ENCODE data around the gene SUN1. TPM values are rescaled to one million over a fixed set of nuclear protein-coding genes. Genes with fewer than 3 reads are reported as not detected.
"Not testable (repeated sequence)": the region's sequence is repeated elsewhere in the genome, so short reads cannot be mapped to it uniquely, and the experiment has no call there.

SUN1 gene
- total RNA-seq, 3 donors from 2014 or later (not counting 1 experiment from before 2014, with no cell fraction given): 40.2 to 63.5 (median 48.0) TPM

DNA sequence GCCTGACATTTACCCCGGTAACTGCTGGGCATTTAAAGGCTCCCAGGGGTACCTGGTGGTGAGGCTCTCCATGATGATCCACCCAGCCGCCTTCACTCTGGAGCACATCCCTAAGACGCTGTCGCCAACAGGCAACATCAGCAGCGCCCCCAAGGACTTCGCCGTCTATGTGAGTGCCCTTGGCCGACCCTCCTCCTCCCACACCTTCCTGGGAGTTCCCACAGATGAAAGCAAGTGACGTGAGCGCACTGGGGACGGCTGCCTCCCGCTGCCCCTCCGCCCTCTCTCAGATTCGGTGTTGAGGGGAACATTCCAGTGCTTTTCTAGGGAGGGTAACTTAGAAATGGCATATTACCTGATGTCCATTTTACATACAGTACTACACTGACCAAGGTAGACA, 37.1 kb downstream of the SUN1 start:
- Mint-ChIP-seq H3K27me3 (ENCODE audit: low read depth in 2 of 2) (no peaks in the 10 kb centered on the region), H3K27ac (no peak overlapping the region), H3K9me3 (no peaks in the 10 kb centered on the region), H3K4me3 (no peak overlapping the region), H3K4me1 (peaks cover 8 to 10% of the 10 kb centered on the region in 2 donors), H3K36me3 (no peaks in the 10 kb centered on the region)
- intact Hi-C loops (cut with micrococcal nuclease): no loop called here
- ATAC-seq (no peak), DNase-seq (no peak)
- Histone ChIP-seq H3K27me3 (ENCODE audit: control insufficient read depth, insufficient read depth, low read length) (no peaks in the 10 kb centered on the region), H3K36me3 (ENCODE audit: control insufficient read depth, insufficient read depth, low read length) (peaks cover 24% of the 10 kb centered on the region), H3K4me3 (ENCODE audit: low read length) (no peak overlapping the region), H3K4me1 (ENCODE audit: control insufficient read depth, insufficient read depth, low read length) (peaks cover 3% of the 10 kb centered on the region), H3K27ac (ENCODE audit: low read length) (no peak overlapping the region), H3K9me3 (ENCODE audit: control insufficient read depth, insufficient read depth, low read length) (no peaks in the 10 kb centered on the region)
- TF ChIP-seq, protein P1, sequence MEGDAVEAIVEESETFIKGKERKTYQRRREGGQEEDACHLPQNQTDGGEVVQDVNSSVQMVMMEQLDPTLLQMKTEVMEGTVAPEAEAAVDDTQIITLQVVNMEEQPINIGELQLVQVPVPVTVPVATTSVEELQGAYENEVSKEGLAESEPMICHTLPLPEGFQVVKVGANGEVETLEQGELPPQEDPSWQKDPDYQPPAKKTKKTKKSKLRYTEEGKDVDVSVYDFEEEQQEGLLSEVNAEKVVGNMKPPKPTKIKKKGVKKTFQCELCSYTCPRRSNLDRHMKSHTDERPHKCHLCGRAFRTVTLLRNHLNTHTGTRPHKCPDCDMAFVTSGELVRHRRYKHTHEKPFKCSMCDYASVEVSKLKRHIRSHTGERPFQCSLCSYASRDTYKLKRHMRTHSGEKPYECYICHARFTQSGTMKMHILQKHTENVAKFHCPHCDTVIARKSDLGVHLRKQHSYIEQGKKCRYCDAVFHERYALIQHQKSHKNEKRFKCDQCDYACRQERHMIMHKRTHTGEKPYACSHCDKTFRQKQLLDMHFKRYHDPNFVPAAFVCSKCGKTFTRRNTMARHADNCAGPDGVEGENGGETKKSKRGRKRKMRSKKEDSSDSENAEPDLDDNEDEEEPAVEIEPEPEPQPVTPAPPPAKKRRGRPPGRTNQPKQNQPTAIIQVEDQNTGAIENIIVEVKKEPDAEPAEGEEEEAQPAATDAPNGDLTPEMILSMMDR (IDR thresholded peaks at IDR 0.05): no peak
- 93% methylated on average over 10 of the region's 14 CpGs for WGBS (ENCODE audit: insufficient coverage)

DNA sequence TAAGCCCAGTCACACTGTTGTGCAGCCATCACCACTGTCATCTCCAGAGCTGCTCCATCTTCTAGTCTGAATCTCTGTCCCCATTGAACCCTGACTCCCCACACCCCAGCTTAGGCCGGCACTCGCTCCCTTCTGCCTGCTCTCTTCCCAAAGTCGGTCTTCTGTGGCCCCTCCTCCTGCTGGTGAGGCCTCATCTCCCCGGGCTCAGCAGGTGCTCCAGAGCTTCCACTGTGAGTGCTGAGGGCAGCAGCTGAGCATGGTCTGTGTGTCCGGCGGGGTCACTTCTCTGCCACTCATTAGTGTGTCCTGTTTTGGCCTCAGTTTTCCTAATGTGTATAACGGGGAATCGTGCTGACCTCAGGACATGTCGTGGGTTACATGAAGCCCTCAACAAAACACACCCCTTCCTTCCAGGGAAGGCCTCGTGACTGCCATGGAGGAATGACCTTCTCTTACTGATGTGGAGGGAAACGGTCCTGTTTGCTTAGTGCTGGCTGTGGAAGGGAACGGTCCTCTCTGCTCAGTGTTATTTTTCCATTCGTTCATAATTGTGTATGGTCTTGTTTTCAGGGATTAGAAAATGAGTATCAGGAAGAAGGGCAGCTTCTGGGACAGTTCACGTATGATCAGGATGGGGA, 39.7 kb downstream of the SUN1 start:
- TF ChIP-seq, protein P1 (IDR thresholded peaks at IDR 0.05): no peak
- WGBS (ENCODE audit: insufficient coverage): 94% methylated on average over 13 of the region's 14 CpGs
- Histone ChIP-seq H3K4me1 (ENCODE audit: control insufficient read depth, insufficient read depth, low read length) (peaks cover 11% of the 10 kb centered on the region), H3K27ac (ENCODE audit: low read length) (no peak overlapping the region), H3K9me3 (ENCODE audit: control insufficient read depth, insufficient read depth, low read length) (no peaks in the 10 kb centered on the region), H3K27me3 (ENCODE audit: control insufficient read depth, insufficient read depth, low read length) (no peaks in the 10 kb centered on the region), H3K4me3 (ENCODE audit: low read length) (no peak overlapping the region), H3K36me3 (ENCODE audit: control insufficient read depth, insufficient read depth, low read length) (peaks cover 16% of the 10 kb centered on the region)
- DNase-seq (no peak), ATAC-seq (no peak)
- intact Hi-C loops (cut with micrococcal nuclease): no loop called here
- Mint-ChIP-seq H3K4me3 (no peak overlapping the region), H3K27me3 (ENCODE audit: low read depth in 2 of 2) (no peaks in the 10 kb centered on the region), H3K36me3 (no peaks in the 10 kb centered on the region), H3K4me1 (peaks cover 11% of the 10 kb centered on the region in 2 donors), H3K9me3 (no peaks in the 10 kb centered on the region), H3K27ac (no peak overlapping the region)

DNA sequence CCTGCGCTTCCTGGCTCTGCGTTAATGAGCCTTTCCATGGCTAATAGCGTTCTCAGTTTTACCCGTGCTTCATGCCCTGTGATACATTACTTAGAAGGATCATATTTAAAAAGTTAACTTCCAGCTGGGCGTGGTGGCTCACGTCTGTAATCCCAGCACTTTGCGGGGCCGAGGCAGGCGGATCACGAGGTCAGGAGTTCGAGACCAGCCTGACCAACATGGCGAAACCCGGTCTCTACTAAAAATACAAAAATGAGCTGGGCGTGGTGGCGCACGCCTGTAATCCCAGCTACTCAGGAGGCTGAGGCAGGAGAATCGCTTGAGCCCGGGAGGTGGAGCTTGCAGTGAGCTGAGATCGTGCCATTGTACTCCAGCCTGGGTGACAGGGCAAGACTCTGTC, 40.4 kb downstream of the SUN1 start:
- not testable (repeated sequence) for H3K36me3 Mint-ChIP-seq
- H3K4me1 ChIP-seq (ENCODE audit: control insufficient read depth, insufficient read depth, low read length): peaks cover 16% of the 10 kb centered on the region

DNA sequence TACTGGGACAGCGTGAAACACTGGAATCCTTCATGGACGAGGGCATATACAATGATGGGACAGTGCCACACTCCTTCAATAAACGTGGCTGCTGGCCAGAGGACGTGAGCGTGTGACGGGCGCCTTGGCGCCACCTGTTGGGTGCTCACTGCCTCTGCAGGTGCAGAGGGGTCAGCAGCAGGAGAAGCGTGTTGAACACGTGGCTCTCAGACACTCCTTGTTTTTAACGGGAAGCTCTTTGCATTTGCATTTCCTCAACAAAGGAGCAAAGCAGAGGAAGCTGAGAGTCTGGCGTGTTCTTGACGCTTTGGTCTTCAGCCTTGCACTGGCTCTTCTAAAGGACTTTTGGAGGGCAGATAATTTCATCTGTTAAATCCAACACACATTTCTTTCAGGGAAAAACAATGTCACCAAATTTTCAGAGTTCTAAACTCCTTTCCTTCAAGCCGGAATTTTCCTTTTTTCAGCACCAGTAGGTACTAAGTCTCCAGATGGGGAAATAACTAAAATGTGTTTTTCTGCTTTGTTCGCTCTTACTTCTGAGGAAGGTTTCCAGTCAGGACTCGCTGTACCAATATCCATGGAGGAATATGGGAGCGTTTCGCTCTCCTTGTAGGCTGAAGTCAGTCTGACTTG, 41.2 kb downstream of the SUN1 start:
- TF ChIP-seq, protein P1 (IDR thresholded peaks at IDR 0.05): peak; percentile 89
- no peaks in the 10 kb centered on the region for H3K27me3 Mint-ChIP-seq (ENCODE audit: low read depth in 2 of 2)
- no peak overlapping the region for H3K27ac Mint-ChIP-seq

More for the DNA sequence above, 40.4 kb downstream of the SUN1 start:
- H3K4me3 Mint-ChIP-seq; H3K9me3 Mint-ChIP-seq; ATAC-seq; DNase-seq; H3K27ac ChIP-seq (ENCODE audit: low read length); H3K27ac Mint-ChIP-seq; H3K4me3 ChIP-seq (ENCODE audit: low read length); H3K27me3 Mint-ChIP-seq (ENCODE audit: low read depth in 2 of 2); H3K9me3 ChIP-seq (ENCODE audit: control insufficient read depth, insufficient read depth, low read length); H3K27me3 ChIP-seq (ENCODE audit: control insufficient read depth, insufficient read depth, low read length): not testable (repeated sequence)
- intact Hi-C loops (cut with micrococcal nuclease): loop anchor here (1.0 kb wide), 2 partner anchors 86 to 550 kb away; no protein-coding TSS in a partner anchor
- H3K36me3 ChIP-seq (ENCODE audit: control insufficient read depth, insufficient read depth, low read length): peaks cover 11% of the 10 kb centered on the region
- H3K4me1 Mint-ChIP-seq: peaks cover 14 to 17% of the 10 kb centered on the region in 2 donors
- WGBS (ENCODE audit: insufficient coverage): 96% methylated on average over 19 of the region's 19 CpGs

More for the DNA sequence above, 41.2 kb downstream of the SUN1 start:
- WGBS (ENCODE audit: insufficient coverage): 32% methylated on average over 18 of the region's 18 CpGs
- DNase-seq (peak; percentile 56 to 85), ATAC-seq (peak; percentile 31 to 48 (median 37))
- H3K27ac ChIP-seq (ENCODE audit: low read length): no peak overlapping the region
- H3K9me3 ChIP-seq (ENCODE audit: control insufficient read depth, insufficient read depth, low read length): no peaks in the 10 kb centered on the region
- Mint-ChIP-seq H3K4me3 (no peak overlapping the region), H3K36me3 (no peaks in the 10 kb centered on the region), H3K9me3 (no peaks in the 10 kb centered on the region), H3K4me1 (peaks cover 19 to 23% of the 10 kb centered on the region in 2 donors)
- peaks cover 24% of the 10 kb centered on the region for H3K4me1 ChIP-seq (ENCODE audit: control insufficient read depth, insufficient read depth, low read length)
- H3K4me3 ChIP-seq (ENCODE audit: low read length): no peak overlapping the region
- peaks cover 8% of the 10 kb centered on the region for H3K36me3 ChIP-seq (ENCODE audit: control insufficient read depth, insufficient read depth, low read length)
- no peaks in the 10 kb centered on the region for H3K27me3 ChIP-seq (ENCODE audit: control insufficient read depth, insufficient read depth, low read length)
- intact Hi-C loops (cut with micrococcal nuclease): loop anchor here (1.0 kb wide), 2 partner anchors 87 to 551 kb away; no protein-coding TSS in a partner anchor

All from natural killer cell (primary cell).